Hematopoietic multipotent progenitor cell treated with erythropoietin and hydrocortisone succinate and interleukin-3 and kit ligand, for 15 days (in vitro differentiated cells): Measurements from ENCODE around the gene NNT.
A peak's percentile ranks its signal among the peaks of the same experiment; 100 is the strongest.
"Not testable (repeated sequence)": the region's sequence is repeated elsewhere in the genome, so short reads cannot be mapped to it uniquely, and the experiment has no call there.

ENCODE experiments used
- DNase-seq: peaks from one replicate; pipeline ENCODE4 v3.0.0-alpha.2; 2015; ENCODE audit warnings: low spot score

Gene NNT

GRCh38 chr5:43583724-43584123, 19.3 kb upstream of the NNT start:
- no peak for DNase-seq

GRCh38 chr5:43584166-43584699, 18.7 kb upstream of the NNT start:
- DNase-seq: no peak

- DNase-seq: no peak
Observed at GRCh38 chr5:43588842-43589241, 14.1 kb upstream of the NNT start.

DNA sequence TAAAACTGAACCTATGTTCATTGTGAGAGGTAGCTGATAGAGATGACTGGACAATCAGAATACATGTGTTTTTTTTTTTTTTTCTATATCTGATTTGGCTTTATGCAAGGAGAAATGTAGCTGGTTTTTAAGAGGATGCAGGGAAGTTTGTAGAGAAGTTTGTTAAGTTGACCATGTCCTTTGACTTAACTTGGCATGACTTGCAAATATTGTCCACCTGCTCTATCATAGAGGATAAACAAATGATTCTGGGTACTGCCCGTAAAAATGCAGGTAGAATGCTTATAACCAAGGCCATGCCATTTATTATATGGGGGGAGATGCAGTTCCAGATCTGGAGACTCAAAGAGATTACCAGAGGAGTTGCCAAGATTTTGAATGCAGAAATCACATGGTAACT, 13.7 kb upstream of the NNT start:
- no peak for DNase-seq

- no peak for DNase-seq
Observed at GRCh38 chr5:43590700-43591099, 12.3 kb upstream of the NNT start.

GRCh38 chr5:43592363-43592762, 10.6 kb upstream of the NNT start:
- DNase-seq: no peak

GRCh38 chr5:43598927-43599326, 4.1 kb upstream of the NNT start:
- DNase-seq: not testable (repeated sequence)

GRCh38 chr5:43601454-43602260, 1.3 kb upstream of the NNT start:
- peak; percentile 18 for DNase-seq

DNA sequence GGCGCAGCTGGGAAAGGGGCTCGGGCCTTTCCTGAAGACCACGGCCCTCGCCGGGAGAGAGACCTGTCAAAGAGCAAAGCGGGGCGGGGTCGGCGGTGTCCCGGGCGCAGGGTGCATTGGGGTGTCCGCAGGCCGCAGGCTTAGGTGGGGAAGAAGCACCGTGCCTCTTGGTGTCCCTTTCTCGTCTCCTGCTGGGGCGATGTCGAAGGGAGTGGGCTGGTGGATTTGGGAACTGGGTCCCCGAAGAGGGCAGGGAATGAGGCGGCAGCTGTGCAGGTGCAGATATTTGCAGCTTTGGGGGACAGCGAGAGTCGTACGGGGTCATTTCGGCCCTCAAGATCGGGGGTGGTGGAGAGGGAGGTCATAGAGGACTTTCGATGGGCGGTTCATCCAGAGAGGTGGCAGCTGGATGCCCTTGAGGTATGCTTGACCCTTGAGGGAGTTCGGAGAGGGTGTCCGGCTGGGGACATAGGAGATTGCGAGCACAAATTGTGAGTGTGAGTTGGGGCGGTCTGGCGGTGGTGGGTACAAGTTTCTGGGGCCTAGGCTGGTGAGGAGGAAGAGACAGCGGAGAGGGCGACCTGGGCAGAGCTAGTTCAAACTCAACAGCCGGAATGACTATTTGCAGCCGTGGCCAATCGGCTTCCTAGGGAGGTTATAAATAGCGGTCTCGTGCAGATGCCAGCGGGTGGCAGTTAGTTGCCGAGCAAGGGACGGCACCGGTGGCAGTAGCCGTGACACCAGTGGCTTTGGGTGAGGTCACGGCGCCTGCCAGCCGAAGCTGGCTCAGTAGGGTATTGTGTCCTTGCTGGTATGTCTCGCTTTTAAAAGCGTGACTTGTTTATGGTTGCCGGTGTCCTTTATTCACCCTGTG, 601 bp downstream of the NNT start:
- DNase-seq: peak; percentile 86

DNA sequence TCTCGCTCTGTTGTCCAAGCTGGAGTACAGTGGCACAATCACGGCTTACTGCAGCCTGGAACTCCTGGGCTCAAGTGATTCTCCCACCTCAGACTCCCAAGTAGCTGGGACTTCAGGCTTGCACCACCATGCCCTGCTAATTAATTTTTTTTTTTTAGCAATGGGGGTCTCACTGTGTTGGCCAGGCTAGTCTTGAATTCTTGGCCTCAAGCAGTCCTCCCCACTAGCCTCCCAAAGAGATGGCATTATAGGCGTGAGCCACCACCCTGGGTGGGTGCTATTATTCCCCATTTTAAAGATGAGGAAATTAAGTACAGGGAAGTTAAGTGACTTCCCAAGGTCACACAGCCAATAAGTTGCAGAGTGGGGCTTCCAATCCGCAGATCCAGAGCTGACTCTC, 1.7 kb downstream of the NNT start:
- no peak for DNase-seq

DNA sequence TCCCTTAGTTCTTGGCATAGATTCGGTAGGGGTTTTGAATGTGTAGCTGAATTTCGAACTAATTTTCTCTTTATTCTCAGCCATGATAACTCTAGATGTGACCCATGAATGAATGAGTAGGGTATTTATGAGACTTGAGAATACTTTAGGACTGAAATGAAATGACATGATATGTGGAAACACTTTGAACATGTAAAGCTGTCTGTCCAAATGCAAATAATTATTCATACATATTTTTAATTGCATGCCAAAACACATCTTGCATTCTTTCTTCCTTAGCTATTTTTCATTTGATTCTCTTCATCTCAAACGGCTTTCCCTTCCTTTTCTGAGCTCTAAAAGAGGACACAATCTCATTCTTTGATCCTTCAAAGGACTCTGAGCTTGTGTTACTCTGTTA, 3.4 kb downstream of the NNT start:
- no peak for DNase-seq

DNA sequence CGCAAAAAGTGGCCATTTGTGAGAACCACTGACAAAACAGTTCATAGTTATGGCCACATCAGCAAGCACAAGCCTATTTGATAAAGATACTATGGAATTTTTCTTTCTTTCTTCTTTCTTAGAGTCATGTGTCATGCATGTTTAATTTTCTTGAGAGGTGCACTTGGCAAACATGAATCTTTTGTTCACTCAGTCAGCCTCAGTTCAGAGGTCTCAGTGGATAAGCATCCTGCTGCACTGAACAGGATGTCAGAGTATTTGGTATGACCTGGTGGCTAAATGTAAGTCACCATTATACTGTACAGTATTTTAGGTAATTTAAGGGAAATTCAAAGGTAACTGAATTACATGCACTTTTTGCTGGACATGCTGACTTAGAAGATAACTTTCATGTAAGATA, 5.4 kb downstream of the NNT start:
- DNase-seq: no peak

DNA sequence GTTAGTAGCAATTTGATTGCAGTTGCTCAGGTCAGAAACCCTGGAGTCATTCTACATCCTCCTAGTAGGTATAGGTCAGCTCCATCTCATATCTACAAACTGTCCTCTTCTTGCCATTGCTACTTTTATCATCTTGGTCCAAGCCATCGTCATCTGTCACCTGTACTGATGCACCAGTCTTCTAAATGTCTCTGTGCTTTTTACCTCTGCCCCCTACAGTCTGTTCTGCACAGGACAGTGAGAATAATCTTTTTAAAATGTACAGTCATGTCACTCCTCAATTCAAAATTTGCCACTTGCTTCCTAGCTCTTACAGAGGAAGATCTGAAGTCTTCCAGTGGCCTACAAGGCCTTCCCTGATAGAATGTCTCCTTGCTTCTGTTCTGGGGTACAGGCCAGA, 6.8 kb downstream of the NNT start:
- no peak for DNase-seq

GRCh38 chr5:43613370-43613769, 10.4 kb downstream of the NNT start:
- DNase-seq: no peak

DNA sequence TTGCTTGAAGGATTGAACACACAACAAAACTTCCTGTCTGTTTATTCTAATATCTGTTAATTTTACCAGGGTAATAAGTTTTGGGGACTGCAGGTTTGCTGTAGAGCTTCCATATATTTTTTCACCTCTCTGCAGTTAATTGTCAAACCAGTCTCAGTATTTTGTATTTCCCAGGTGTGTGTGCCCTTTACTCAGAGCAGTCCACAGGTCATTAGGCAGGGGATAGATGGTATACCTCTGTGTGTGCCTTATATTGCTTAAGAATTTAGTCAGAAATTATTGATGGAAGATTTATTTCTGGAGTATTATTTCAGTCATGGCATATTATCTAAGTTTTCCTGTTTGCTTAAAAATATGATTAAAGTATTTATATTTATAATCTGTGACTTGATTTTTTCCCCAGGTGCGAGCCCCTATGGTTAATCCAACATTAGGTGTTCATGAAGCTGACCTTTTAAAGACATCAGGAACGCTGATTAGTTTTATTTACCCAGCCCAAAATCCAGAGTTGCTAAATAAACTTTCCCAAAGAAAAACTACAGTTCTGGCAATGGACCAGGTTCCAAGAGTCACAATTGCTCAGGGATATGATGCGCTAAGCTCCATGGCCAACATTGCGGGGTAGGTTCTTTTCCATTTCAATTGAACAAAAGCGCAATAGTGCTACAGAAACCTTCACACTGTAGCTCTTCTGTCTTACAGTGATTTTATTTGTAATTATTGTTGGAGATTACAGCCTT, 12.6 kb downstream of the NNT start:
- DNase-seq: no peak

DNA sequence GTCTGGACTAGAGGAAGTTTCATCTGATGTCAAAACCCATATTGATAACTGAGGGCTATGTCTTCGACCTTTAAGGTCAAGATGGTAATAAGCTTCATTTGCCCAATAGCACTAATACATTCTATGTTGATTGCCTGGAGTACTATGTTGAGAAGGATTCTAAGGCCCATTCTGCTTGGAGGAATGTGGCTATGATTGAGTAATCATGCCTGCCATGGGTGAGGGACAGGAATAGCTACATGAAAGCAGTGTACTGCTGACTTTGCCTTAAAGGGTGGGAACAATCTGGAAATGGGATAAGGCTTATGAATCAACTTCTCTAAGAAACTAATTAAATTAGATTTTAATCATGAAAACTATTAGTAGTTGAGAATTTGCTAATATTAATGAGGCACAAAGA, 13.6 kb downstream of the NNT start:
- DNase-seq: no peak

DNA sequence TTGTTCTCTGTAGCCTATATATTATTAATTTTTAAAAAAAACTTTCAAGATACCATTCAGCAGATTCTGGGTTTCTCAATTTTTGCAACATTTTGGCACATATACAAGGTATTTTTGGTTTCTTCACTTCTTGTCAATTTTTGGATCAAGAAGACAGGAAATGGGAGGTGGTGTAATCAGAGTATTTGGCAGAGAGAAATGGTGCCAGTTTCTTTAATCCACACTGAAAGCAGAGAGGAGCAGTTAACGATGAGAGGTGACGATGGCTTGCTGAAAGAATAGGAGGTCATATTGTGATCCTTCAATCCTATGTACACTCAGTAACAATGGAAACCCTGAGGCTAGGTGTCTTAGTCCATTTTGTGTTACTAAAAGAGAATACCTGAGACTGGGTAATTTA, 16.4 kb downstream of the NNT start:
- DNase-seq: no peak

DNA sequence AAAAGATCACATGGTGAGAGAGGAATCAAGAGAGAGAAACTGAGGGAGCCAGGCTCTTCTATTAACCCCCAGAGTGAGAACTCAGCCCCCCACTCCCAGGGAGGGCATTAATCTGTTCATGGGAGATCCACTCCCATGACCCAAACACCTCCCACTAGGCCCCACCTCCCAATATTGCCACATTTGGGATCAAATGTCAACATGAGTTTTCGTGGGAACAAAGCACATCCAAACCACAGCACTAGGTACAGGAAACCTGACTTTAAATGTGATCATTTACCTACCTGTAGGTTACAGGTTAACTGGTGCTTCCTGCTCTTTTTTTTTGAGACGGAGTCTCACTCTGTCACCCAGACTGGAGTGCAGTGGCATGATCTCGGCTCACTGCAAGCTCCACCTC, 16.9 kb downstream of the NNT start:
- DNase-seq: no peak

DNA sequence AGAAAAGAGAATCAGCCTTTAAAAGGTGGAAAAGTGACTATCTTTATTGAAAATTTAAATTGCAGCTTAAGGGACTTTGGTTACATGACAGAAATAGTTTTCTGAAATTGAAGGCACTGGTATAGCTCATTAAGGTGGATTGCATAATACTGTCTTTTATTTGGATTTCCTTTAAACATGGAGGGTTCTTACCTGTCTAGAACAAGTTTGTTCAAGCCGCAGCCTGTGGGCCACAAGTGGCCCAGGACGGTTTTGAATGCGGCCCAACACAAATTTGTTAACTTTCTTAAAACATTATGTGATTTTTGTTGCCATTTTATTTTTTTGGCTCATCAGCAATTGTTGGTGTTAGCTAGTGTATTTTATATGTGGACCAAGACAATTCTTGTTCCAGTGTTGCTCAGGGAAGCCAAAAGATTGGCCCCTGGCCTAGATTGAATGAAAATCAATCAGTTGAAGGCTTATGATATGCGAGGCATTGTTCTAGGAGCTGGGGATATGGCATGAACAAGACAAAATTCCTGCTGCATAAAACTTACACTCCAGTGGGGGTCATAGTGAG, 18.0 kb downstream of the NNT start:
- no peak for DNase-seq

GRCh38 chr5:43622074-43622473, 19.1 kb downstream of the NNT start:
- no peak for DNase-seq

GRCh38 chr5:43623048-43623680, 20.2 kb downstream of the NNT start:
- no peak for DNase-seq

GRCh38 chr5:43627028-43627427, 24.0 kb downstream of the NNT start:
- DNase-seq: peak; percentile 26
